H1 (cell line): ENCODE data around the gene HMX1. TPM values are rescaled to one million over a fixed set of nuclear protein-coding genes. Genes with fewer than 3 reads are reported as not detected.

Experiments
- CBX8 ChIP-seq: fragments of 300-800, 300-1000 bp; sonication (generic); IDR thresholded peaks from 2 replicates; pipeline ENCODE4 v1.7.1; 2016; ENCODE audit warnings: low read depth, low read length, borderline replicate concordance
- NRF1 ChIP-seq: IDR thresholded peaks from 2 replicates; pipeline ENCODE4 v1.6.1; 2011; ENCODE audit warnings: mild to moderate bottlenecking, low read depth, low read length, improper control_type of control experiment
- SIX5 ChIP-seq: IDR thresholded peaks from 2 replicates; pipeline ENCODE4 v1.6.1; 2011; ENCODE audit warnings: mild to moderate bottlenecking, low read depth, low read length
- TEAD4 ChIP-seq: IDR thresholded peaks from 2 replicates; pipeline ENCODE4 v1.6.1; 2012; ENCODE audit warnings: low read depth, low read length, inconsistent platforms, mixed read lengths
- polyA plus RNA-seq, 7 experiments: library from polyadenylated mRNA; depleted of rRNA in 3 of 7; stranded (reverse) in 5 of 7; unstranded in 2 of 7; fragments of >200 nt in 5 of 7; fragments of 200-250 nt in 2 of 7; gene quantifications; 1 replicate in 5 of 7; 2 replicates in 1 of 7; 4 replicates in 1 of 7; pipeline versions ENCODE4 v1.2.1 to v1.2.3, GENCODE V29; 2011 to 2013; ENCODE audit warnings: missing spikeins in 2 of 7, mixed read lengths in 2 of 7
- total RNA-seq: library from RNA; stranded (reverse); fragmentation: NEBNext Ultra II Directional; extraction: Animal tissue kit (Norgen Biotek cat#: 25700); gene quantifications from 2 replicates; pipeline ENCODE4 v1.2.1, GENCODE V29; 2021

Gene HMX1
- total and polyA plus RNA-seq, 2 of the 8 experiments (the other 6 are each of a cell fraction or from before 2014, with no cell fraction given) = 0.26 TPM; not detected in 1

DNA sequence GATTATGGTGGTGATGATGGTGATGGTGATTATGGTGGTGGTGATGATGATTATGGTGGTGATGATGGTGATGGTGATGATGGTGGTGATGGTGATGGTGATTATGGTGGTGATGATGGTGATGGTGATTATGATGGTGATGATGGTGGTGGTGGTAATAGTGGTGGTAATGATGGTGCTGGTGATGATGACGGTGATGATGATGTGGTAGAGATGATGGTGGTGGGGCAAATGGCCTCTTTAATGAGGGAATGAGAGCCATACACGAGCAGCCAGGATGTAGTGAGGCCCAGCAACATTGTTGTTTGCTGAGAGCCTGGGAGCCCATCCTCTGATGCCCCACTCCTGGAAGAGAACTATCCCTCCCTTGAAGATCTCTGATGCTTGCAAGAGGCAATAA, 29.0 kb downstream of the HMX1 start (continued):
- TF ChIP-seq SIX5 (no peak), NRF1 (no peak), TEAD4 (no peak), CBX8 (no peak)
